COLO829 (cell line): ENCODE data around the gene TMOD3.
A peak's percentile ranks its signal among the peaks of the same experiment; 100 is the strongest.

ENCODE experiments used
- DNase-seq: peaks from one replicate; pipeline ENCODE4 v3.0.0; 2012; ENCODE audit warnings: low spot score

TMOD3 gene

DNA sequence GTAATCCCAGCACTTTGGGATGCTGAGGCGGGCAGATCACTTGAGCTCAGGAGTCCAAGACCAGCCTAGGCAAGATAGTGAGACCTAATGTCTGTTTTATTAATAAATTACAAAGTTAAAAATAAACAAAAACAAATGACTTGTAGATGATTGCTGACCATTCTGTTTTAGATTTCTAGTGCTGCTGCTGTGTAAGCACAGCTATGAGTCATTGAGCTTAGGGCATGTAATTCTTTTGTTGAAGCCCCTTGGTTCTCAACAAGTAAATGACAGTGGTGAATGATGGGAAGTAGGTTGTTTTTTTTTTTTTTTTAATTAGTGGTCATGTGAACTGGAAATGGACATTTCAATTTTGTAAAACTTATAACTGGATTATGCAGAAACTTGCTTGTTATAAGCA lies 78.9 kb downstream of the TMOD3 start:
- DNase-seq = peak; percentile 6

DNA sequence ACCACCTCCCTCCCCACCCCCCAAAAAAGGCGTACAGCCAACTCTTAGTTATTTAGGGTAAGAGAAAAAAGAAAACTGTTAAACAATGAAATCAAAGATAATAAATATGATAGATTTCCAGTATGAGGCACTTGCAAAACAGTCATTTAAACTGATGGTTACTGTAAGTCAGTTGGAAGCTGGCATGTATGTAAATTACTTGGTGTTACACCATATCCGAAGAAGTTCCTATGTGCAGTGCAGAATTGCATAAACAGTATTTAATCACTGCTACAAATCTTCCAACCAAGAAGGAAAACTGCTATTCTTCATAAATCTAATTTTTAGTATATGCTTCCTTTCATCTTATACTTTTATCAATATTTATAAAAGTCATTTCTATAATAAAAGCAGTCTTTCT lies 80.1 kb downstream of the TMOD3 start:
- no peak for DNase-seq

DNA sequence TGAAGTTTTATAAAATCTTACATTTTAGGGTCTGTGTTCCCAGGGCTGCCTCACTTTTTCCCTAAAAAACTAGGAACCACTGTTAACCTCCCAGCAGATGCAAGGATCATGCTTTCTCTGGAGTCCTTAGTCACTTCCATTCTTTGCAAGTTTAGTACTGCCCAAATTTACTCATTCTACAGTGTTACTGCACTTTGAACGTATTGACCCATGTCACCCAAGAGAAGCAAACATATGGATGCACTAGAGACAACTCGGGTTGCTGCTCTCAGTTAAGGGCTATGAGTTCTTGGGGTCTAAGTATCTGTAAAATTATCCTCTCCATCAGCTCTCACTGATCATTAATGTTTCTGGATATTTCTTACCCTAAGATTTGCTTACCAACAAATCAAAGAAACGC lies 83.1 kb downstream of the TMOD3 start:
- DNase-seq = no peak

GRCh38 chr15:51917493-51917892 lies 88.0 kb downstream of the TMOD3 start:
- DNase-seq = no peak

- DNase-seq = no peak
Observed at GRCh38 chr15:51924156-51925068, 95.0 kb downstream of the TMOD3 start.

- DNase-seq = no peak
Observed at GRCh38 chr15:51926809-51927208, 97.4 kb downstream of the TMOD3 start.

- no peak for DNase-seq
Observed at GRCh38 chr15:51931016-51931415, 101.6 kb downstream of the TMOD3 start.

- DNase-seq = no peak
Observed at GRCh38 chr15:51931638-51932037, 102.2 kb downstream of the TMOD3 start.

DNA sequence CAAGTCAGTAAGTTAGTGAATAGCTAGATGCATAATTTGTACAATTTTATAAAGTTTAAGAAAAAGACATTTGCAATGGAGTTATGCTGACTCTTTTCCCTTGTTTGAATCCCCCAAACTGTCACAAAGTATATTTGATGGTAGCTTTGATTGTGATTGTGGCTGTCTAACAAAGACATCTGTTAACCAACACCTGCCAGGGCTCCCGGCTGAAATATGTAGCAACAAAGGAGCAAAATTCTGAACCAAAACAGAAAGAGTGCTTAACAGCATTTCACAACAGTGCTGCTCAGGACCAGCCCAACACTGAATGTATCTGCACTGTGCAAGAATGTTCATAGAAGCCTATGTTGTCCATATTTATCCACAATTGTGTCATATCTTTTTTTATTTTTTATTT lies 102.7 kb downstream of the TMOD3 start:
- DNase-seq = no peak

DNA sequence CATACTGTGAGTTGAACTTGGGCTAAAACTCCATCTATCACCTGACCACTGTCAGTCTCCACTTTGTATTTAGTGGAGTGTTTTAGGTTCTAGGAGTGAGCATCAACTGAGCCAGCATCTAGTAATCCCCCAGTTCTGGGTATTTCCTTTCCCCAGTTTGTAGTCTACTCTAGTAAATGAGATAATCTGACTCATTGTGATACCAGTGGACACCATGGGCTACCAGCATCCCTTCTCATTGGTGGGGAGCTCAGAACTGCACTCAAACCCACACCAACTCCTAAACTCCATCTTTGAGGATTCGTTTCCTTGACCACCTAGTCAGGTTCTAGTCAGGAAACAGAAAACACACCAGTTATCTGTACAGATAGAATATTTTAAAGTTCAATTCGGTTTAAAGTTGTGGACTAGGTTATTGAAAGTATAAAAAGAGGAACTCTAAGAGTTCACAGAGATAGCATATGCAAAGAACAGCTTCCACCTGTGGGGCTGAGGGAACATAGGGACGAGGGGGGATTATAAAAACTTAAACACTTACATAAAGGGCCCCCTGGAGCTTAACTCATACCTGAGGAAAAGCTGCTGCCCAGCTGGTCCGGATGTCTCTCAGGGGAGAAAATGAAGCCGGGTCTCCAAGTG lies 106.1 kb downstream of the TMOD3 start:
- no peak for DNase-seq

DNA sequence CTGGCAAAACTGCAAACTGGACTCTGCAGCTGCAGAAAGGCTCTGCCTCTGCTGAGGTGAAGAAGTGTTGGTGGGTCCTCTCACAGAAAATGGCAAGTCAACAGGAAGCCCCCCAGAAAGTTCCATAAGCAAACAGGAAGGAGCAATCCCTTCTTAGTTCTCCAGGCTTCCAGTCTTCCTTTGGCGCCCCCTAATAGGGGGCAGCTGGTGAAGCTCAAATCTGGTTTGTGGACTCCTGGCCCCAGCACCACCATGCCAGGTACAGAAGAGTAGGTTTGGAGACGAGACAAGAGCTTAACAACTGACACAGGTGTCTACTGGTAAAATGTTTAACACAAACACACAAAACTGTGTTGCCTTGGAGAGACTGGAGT lies 106.6 kb downstream of the TMOD3 start:
- no peak for DNase-seq

DNA sequence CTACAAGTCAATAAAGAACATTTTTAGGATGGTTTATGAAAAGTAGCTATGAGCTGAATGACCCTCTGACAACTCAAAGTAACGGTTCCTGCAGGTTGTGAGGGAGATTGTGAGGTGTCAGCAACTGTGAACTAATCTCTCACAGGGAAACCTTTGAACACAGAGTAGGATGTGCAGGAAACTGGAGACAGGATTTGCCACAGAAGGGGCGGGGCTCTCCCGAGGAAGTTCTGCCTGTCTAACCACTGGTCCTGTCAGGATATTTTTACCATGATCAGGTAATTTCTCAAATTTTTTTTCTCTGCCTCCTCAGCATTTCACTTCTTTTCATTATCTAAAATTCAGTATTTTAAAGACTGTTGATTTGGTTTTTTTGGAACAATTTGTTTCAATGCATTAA lies 108.8 kb downstream of the TMOD3 start:
- DNase-seq = no peak

DNA sequence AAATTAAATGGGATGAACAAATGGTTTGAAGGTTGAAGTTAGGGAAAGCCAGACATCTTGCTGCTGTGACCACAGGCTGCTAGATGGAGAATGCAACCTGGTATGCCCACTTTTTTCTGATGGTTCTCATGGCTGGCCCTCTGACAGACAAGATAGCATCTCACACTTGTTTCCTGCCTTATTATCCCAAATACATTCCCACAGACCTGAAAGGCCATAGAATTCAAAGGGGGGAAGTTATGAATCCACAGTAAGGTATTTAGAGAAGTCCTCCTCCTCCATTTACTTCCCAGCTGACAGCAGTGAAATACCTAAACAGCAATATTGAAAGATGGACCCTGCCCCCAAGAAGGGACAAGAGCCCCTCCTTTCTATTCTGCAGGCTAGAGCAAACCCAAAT lies 109.8 kb downstream of the TMOD3 start:
- DNase-seq = no peak

GRCh38 chr15:51947124-51947523 lies 117.7 kb downstream of the TMOD3 start:
- no peak for DNase-seq

- DNase-seq = no peak
Observed at GRCh38 chr15:51952805-51953204, 123.4 kb downstream of the TMOD3 start.

DNA sequence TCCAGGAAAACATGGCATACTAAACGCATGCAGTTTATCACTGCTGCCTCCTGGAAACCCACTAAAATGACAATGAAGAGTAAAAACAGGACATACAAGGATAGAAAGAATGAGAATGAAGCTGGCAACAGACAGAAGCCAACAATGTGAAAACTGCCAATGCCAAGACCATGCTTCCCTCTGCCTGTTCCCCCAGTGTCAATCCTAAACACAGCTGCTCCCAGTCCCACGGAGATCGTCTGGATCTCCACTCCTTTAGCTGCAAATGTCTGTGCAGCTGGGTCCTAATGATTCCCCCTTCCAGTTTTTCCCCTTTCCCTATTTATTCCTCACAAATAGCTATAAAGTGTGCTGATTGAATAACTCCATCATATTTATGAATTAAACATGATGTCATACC lies 126.1 kb downstream of the TMOD3 start:
- no peak for DNase-seq
